Activated naive CD4-positive, alpha-beta T cell treated with anti-CD3 and anti-CD28 coated beads, Interleukin-2, amount 50 U/mL, for 72 hours (primary cell): ENCODE data around the gene UNCX. TPM values are rescaled to one million over a fixed set of nuclear protein-coding genes. Genes with fewer than 3 reads are reported as not detected.
"Not testable (repeated sequence)": the region's sequence is repeated elsewhere in the genome, so short reads cannot be mapped to it uniquely, and the experiment has no call there.

Source experiments
- ATAC-seq, 2 donors: fragments of 150-1000 bp; cut with Tn5 transposase; 2 replicates each; pipeline ENCODE4 v1.10.0; 2021; ENCODE audit warnings: mild to moderate bottlenecking in 2 of 2, moderate library complexity in 2 of 2
- DNase-seq, 2 donors: peaks; one replicate each; pipeline ENCODE4 v3.0.0; 2021 to 2022; ENCODE audit warnings: low spot score in 2 of 2
- H3K27ac Mint-ChIP-seq, 2 donors: one replicate each; pipeline ENCODE4 v1.8.0; 2022; ENCODE audit warnings: mild to moderate bottlenecking in 2 of 2, mixed read lengths in 2 of 2
- H3K36me3 Mint-ChIP-seq, 2 donors: one replicate each; pipeline ENCODE4 v1.8.0; 2022; ENCODE audit warnings: mixed read lengths in 2 of 2
- H3K9me3 Mint-ChIP-seq, 2 donors: one replicate each; pipeline ENCODE4 v1.8.0; 2022; ENCODE audit warnings: mixed read lengths in 2 of 2
- total RNA-seq, 2 donors: library from RNA; stranded (reverse); gene quantifications; one replicate each; pipeline ENCODE4 v1.2.3, GENCODE V29; 2022

Gene UNCX
- total RNA-seq = not detected

DNA sequence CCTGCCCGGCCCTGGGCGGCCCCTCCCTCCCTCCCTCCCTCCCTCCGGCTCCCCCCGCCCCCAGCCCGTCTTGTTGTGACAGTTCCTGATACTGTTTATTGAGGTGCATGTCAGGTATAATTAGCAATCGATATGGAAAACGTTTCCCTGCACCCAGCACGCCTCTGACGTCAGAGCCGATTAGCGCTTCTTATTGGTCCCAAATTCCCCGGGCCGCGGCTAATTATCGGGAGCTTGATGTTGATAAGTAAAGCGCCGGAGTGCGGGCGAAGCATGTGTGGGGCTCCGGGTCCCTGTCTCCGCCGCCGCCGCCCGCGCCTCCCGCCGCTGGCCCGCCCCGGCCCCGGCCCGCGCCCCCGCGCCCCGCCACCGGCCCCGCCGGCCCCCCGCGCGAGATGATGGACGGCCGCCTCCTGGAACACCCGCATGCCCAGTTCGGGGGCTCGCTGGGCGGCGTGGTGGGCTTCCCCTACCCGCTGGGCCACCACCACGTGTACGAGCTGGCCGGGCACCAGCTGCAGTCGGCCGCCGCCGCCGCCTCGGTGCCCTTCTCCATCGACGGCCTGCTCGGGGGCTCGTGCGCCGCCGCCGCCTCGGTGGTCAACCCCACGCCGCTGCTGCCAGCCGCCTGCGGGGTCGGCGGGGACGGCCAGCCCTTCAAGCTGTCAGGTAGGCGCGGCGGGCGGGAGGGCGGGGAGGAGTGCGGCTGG is at the start of gene UNCX:
Gene UNCX, plus strand, starts transcription at position 250 of the 710 bp plus-strand sequence. Its CDS starts 146 bp downstream, at position 396.
- H3K36me3 Mint-ChIP-seq = peaks cover 5% of the 10 kb centered on the region in 2 donors
- ATAC-seq (no peak), DNase-seq (no peak)
- H3K9me3 Mint-ChIP-seq = no peaks in the 10 kb centered on the region
- H3K27ac Mint-ChIP-seq = peak within 1 kb of the TSS in 1 of 2 donors; percentile 94

DNA sequence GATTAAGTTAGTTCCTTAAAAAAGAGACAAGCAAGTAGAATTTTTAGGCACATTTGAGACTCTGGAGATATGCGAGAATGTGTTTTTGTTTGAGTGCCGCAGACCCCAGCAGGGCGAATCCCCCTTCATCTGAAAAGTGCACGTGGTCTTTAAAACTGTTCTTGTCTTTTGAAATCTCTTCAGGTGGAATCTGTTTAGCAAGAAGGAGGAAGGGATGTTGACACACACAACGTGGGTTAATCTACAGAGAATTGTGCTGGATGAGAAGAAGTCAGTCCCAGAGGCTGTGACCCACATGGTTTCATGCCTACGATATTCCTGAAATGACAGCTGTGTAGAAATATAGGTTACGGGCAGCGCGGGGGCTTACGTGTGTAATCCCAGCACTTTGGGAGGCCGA is 45.5 kb upstream of the UNCX start:
- H3K9me3 Mint-ChIP-seq = peaks cover 0 to 15% of the 10 kb centered on the region in 2 donors
- no peak for DNase-seq
- H3K27ac Mint-ChIP-seq = peak overlapping the region in 1 of 2 donors; percentile 32
- ATAC-seq = no peak
- H3K36me3 Mint-ChIP-seq = peaks cover 0 to 13% of the 10 kb centered on the region in 2 donors

DNA sequence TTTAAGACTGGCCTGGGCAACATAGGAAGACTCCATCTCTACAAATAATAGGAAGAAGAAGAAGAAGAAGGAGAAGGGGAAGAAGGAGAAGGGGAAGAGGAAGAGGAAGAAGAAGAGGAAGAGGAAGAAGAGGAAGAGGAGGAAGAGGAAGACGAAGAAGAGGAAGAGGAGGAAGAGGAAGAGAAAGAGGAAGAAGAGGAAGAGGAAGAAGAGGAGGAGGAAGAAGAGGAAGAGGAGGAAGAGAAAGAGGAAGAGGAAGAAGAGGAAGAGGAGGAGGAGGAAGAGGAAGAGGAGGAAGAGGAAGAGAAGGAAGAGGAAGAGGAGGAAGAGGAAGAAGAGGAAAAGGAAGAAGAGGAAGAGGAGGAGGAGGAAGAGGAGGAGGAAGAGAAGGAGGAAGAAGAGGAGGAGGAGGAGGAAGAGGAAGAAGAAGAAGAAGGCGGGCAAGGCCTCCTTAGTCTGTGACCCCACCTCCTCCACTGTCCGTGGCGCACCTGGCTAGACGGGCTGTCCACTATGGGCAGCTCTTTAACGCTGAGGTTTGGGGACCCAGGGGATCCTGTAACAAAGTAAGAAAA is 43.9 kb upstream of the UNCX start:
- H3K27ac Mint-ChIP-seq = peak overlapping the region in 1 of 2 donors; percentile 50
- ATAC-seq (no peak), DNase-seq (no peak)
- H3K36me3 Mint-ChIP-seq = peaks cover 0 to 17% of the 10 kb centered on the region in 2 donors
- H3K9me3 Mint-ChIP-seq = peaks cover 0 to 18% of the 10 kb centered on the region in 2 donors

DNA sequence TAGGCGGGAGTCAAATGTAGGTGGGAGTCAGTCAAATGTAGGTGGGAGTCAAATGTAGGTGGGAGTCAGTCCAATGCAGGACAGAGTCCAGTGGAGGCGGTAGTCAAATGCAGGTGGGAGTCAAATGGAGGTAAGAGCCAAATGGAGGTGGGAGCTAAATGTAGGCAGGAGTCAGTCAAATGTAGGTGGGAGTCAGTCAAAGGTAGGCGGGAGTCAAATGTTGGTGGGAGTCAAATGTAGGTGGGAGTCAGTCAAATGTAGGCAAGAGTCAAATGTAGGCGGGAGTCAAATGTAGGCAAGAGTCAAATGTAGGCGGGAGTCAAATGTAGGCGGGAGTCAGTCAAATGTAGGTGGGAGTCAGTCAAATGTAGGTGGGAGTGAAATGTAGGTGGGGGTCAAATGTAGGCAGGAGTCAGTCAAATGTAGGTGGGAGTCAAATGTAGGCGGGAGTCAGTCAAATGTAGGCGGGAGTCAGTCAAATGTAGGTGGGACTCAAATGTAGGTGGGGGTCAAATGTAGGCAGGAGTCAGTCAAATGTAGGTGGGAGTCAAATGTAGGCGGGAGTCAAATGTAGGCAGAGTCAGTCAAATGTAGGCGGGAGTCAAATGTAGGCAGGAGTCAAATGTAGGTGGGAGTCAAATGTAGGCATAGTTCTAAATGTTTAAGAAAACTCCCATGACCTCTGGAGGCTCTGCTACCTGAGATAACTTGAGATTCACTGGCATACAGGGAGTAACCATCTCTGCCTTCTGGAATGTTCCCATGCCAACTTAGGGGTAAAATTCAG is 42.5 kb upstream of the UNCX start:
- H3K36me3 Mint-ChIP-seq = peaks cover 0 to 17% of the 10 kb centered on the region in 2 donors
- peaks cover 0 to 18% of the 10 kb centered on the region in 2 donors for H3K9me3 Mint-ChIP-seq
- peak overlapping the region in 1 of 2 donors; percentile 23 for H3K27ac Mint-ChIP-seq
- DNase-seq = no peak
- no peak for ATAC-seq

DNA sequence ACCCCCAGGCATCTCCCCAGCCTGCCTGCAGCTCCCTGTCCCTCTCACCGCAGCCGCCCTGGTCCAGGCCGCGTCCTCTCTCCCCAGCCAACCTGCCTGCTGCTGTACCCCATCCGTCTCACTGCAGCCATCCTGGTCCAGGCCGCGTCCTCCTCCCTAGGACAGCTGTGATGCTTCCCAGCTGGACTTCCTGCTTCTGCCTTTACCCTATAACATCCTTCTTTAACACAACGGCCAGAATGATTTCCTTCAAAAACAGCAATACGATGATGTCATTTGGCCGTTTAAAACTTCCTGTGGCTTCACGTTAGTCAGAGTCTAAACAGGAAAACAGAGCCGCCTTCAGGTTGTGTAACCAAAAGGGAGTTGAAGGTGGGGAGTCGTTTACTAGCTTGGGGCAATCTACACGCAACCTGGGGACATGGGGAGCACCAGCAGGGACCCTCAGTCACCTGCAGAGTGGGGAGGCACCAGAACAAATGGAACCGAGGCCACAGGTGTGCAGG is 40.4 kb upstream of the UNCX start:
- ATAC-seq = peak in 1 of 2 donors; percentile 72
- Mint-ChIP-seq H3K27ac (peak overlapping the region; percentile 67 to 94), H3K9me3 (peaks cover 0 to 18% of the 10 kb centered on the region in 2 donors), H3K36me3 (peaks cover 0 to 17% of the 10 kb centered on the region in 2 donors)
- no peak for DNase-seq

DNA sequence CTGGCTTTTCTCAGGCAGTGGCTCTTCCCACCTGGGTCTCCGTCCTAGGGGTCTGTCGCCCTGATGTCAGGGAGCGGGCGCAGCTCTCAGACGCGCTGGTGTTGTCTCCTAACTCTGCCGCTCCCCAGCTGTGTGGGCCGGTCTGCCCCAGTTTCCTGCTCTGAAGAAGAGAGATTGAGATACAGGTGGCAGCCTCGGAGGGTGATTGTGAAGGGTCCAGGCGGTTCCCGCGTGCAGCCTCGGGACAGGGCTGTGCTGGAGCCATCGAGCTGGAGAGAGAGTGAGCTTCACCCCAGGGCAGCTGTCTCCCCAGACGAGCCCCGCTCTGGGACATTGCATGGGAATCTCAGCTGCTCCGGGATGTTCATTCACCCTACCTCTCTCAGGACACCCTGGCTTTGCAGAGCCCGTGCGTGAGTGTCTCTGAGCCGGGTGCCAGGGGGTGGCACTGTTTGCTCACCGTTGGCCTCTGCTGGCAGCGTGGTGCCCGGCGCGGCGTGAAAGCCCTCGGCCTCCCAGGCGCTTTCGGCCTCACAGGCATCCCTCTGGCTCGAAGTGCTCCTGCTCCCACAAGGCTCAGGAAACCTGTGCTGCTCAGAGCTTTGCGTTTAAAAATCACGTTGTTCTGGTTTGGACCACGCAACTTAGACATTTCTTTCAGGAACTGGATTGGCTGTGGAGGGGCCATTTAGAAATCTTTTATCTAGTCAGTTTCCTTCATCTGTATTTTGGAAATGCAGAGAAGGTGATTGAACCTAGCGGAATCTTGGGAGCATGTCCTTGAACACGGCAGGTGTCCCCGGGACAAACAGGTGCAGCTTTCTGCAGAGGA is 38.9 kb upstream of the UNCX start:
- Mint-ChIP-seq H3K27ac (no peak overlapping the region), H3K36me3 (peaks cover 0 to 17% of the 10 kb centered on the region in 2 donors), H3K9me3 (peaks cover 0 to 13% of the 10 kb centered on the region in 2 donors)
- DNase-seq (peak in 1 of 2 donors; percentile 48), ATAC-seq (peak; percentile 54 to 88)

DNA sequence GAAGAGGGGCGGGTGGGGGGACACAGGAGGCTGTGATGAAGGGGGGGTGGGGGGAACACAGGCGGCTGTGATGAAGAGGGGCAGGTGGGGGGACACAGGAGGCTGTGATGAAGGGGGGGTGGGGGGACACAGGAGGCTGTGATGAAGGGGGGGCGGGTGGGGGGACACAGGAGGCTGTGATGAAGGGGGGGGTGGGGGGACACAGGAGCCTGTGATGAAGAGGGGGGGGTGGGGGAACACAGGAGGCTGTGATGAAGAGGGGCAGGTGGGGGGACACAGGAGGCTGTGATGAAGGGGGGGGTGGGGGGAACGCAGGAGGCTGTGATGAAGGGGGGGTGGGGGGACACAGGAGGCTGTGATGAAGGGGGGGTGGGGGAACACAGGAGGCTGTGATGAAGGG is 36.2 kb upstream of the UNCX start:
- H3K9me3 Mint-ChIP-seq, H3K27ac Mint-ChIP-seq, DNase-seq, ATAC-seq, H3K36me3 Mint-ChIP-seq: not testable (repeated sequence)

DNA sequence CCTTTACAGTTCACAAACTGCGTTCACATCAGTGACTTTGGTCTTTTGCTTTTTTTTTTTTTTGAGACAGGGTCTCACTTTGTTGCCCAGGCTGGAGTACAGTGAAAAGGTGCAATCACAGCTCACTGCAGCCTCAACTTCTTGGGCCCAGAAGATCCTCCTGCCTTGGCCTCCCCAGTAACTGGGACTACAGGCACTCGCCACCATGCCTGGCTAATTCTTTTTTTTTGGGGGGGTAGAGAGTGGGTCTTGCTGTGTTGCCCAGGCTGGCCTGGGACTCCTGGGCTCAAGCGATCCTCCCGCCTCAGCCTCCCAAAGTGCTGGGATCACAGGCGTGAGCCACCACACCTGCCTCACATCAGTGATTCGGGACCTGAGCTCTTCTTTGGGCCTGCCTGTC is 35.7 kb upstream of the UNCX start:
- H3K36me3 Mint-ChIP-seq = peaks cover 0 to 6% of the 10 kb centered on the region in 2 donors
- no peak overlapping the region for H3K27ac Mint-ChIP-seq
- no peak for ATAC-seq
- no peak for DNase-seq
- H3K9me3 Mint-ChIP-seq = peaks cover 0 to 5% of the 10 kb centered on the region in 2 donors

DNA sequence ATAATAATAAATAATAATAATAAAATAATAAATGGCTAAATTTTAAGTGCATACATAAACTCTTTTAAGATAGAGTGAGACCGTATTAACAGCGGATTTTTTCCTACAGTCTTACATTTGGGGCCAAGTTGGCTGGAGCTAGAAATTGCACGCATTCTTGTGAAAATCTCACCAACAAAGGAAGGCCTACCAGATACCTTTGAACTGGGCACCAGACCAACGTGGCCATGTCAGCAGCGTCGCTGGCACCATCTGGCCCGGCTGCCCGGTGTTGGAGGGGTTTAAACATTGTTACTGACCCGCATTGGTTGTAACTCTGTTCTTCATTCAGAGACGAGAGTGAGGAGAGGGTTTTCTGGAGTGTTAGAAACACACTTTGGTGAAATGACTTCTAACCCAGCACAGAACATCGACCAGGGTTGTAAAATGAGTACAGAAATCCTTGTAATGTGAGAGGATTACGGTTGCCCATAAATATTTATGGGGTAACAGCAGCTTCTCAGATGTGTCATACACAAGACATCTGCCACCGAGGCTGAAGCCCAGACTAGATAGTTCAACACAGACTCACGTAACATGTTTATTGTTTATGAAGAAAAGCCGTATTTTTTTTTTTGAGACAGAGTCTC is 34.6 kb upstream of the UNCX start:
- ATAC-seq (no peak), DNase-seq (no peak)
- Mint-ChIP-seq H3K9me3 (no peaks in the 10 kb centered on the region), H3K36me3 (no peaks in the 10 kb centered on the region), H3K27ac (no peak overlapping the region)

DNA sequence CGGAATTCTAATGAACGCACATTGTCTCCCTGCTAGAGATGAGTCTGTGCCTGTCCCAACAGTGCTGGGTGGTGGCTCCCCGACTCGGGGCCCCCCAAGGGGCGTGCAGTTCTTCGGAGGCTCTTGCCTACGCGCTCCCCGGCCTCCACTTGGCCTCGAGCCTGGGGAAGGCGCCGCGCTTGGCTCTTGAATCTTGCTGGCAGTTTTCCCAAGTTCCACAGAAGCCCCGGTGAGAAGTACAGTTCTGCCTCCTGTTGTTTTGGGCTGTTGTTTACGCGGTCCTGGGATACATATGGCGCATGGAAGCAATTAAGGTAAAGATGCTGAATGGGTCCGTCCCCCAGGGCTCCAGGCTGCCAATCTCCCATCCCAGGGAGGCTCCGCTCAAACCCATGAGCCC is 32.6 kb upstream of the UNCX start:
- ATAC-seq (no peak), DNase-seq (no peak)
- H3K27ac Mint-ChIP-seq = no peak overlapping the region
- H3K9me3 Mint-ChIP-seq = no peaks in the 10 kb centered on the region
- no peaks in the 10 kb centered on the region for H3K36me3 Mint-ChIP-seq

DNA sequence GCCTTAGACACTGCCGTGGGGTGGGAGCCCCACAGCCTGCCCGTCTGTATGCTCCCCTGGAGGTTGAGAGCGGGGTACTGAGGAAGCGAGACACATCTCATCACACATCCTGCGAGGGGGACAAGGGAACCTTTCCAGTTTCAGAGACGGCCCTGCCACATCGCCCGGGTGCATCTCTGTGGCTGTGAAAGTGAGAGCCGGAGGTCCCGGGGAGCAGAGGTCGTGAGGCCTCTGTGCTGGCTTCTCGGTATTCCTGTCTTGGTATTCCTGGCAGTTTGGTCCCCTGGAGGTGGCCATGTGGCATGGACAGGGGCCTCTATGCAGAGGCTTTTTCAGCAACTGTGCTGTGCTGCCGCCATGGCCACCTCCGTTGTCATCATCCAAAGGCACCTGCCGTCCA is 30.8 kb upstream of the UNCX start:
- no peaks in the 10 kb centered on the region for H3K36me3 Mint-ChIP-seq
- ATAC-seq = no peak
- no peak for DNase-seq
- no peaks in the 10 kb centered on the region for H3K9me3 Mint-ChIP-seq
- H3K27ac Mint-ChIP-seq = no peak overlapping the region

DNA sequence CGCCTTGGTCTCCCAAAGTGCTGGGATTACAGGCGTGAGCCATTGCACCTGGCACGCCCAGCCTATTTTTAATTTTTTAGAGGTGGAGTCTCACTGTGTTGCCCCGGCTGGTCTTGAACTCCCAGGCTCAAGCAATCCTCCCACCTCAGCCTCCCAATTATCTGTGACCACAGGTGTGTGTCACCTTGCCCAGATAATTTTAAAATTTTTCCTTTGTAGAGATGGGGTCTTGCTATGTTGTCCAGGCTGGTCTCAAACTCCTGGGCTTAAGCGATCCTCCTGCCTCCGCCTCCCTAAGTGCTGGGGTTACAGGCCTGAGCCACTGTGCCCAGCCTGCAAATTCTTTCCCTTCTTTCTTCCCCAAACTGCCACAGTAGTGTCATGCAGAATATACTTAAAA is 29.8 kb upstream of the UNCX start:
- ATAC-seq, H3K9me3 Mint-ChIP-seq, H3K36me3 Mint-ChIP-seq, H3K27ac Mint-ChIP-seq, DNase-seq: not testable (repeated sequence)

DNA sequence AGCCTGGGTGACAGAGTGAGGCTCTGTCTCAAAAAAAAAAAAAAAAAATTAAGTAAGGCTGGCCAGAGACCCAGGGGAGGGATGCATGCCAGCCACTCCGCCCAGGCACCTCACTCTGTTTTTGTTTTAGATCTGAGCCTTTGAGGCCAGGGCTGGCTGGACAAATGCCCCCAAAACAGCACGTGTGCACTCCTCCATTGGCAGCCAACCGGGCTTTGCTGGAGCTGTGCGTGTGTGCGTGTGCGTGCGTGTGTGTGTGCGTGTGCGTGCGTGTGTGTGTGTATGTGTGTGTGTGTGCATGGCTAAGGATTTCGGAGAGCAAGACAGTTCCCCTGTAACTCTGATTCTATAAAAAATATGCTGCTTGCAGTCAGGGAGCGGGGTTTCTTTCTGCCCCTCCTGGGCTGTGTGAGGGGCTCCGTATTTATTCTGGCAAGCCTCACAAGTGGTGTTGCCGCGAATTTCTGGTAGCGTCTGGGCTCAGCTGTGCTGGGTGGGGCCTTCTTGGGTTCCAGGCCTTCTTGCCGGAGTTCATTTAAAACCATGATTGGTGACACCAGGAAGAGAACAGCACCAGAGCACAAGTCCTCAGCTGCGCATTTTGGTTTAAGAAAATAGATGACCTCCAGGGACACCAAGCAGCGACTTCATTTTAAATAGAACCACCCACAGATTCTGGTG is 28.1 kb upstream of the UNCX start:
- ATAC-seq = no peak

DNA sequence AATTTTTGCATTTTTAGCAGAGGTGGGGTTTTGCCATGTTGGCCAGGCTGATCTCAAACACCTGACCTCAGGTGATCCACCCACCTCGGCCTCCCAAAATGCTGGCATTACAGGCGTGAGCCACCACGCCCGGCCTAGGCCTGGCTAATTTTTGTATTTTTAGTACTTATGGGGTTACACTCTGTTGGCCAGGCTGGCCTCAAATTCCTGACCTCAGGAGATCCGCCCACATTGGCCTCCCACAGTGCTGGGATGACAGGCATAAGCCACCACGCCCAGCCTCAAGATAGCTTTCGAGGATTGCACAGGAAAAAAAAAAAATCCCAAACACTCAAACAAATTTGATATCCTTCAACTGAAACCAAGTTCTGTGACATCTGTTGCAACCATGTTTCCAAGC is 26.9 kb upstream of the UNCX start:
- not testable (repeated sequence) for ATAC-seq, H3K27ac Mint-ChIP-seq

More for the DNA sequence above, 28.1 kb upstream of the UNCX start:
- Mint-ChIP-seq H3K36me3 (no peaks in the 10 kb centered on the region), H3K27ac (no peak overlapping the region), H3K9me3 (no peaks in the 10 kb centered on the region)
- DNase-seq = no peak

DNA sequence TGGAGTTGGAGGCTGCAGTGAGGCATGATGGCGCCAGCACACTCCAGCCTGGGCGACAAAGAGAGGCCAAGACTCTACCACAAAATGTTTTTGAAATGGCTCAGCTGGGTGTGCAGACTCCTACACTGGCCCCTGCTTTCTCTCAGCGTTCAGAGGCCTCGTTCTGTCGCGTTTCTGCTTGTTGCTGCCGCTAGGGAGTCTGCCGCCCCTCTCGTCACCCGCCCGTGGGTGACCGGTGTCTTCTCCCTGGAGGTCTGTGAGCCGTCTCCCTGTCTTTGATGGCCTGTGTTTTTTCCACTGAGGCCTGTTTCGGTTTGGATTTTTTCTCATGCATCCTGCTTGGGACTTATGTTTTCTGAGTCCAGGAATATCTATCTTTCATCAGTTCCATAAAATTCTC is 23.6 kb upstream of the UNCX start:
- ATAC-seq (no peak), DNase-seq (no peak)
- no peaks in the 10 kb centered on the region for H3K9me3 Mint-ChIP-seq
- H3K36me3 Mint-ChIP-seq = no peaks in the 10 kb centered on the region
- no peak overlapping the region for H3K27ac Mint-ChIP-seq

More for the DNA sequence above, 26.9 kb upstream of the UNCX start:
- DNase-seq, H3K36me3 Mint-ChIP-seq, H3K9me3 Mint-ChIP-seq: not testable (repeated sequence)
